ENCODE measurements around the gene TBCE. TPM values are rescaled to one million over a fixed set of nuclear protein-coding genes. Genes with fewer than 3 reads are reported as not detected.

The TBCE gene
- polyA plus RNA-seq, 1 experiment, result 16.0 TPM

DNA sequence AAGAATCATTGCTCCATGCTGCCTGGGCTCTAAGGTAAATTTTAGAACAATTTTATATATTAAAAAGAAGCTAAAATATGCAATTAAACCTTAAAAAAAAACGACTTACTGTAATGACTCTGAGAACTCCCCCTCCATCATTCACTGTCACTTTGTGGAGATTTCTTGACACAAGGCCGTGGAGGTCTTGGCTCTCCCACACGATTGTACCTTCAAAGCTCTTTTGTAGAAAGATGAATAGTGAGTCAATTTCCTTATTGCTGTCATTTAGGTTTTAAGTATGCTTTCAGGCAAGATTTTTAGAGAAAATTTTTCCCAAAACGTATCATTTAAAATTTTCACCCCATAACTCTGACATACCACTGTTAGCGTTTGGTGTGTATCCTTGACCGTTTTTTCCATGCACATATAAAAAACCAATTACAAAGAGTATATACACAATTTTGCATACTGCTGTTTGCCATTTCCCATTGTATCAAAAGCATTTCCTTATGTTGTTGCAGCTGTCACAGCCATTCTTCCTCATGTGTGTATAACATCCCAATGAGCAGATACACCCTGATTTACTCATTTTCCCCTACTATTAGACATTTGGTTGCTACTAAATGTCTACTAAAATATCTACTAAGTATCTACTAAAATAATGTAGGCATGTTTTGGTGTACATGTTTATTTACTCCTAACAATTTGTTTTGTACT, 103.7 kb downstream of the TBCE start:
- no peak for DNase-seq (ENCODE audit: low read depth)
- no peaks in the 10 kb centered on the region for H3K27me3 ChIP-seq (ENCODE audit: control insufficient read depth, insufficient read depth, low read length)
- POLR2A ChIA-PET, result interaction anchor here (0.6 kb wide), 1 partner anchor 47 kb away, joined by 7 read pairs; no protein-coding TSS in a partner anchor
- 0 out of 2 replicates have a peak, but pooled peaks cover 1% of the 10 kb centered on the region for H3K36me3 ChIP-seq (ENCODE audit: control insufficient read depth, insufficient read depth, low read length)
- no peak overlapping the region for H3K4me3 ChIP-seq (ENCODE audit: low read depth, low read length)
- TF ChIP-seq, protein P1, sequence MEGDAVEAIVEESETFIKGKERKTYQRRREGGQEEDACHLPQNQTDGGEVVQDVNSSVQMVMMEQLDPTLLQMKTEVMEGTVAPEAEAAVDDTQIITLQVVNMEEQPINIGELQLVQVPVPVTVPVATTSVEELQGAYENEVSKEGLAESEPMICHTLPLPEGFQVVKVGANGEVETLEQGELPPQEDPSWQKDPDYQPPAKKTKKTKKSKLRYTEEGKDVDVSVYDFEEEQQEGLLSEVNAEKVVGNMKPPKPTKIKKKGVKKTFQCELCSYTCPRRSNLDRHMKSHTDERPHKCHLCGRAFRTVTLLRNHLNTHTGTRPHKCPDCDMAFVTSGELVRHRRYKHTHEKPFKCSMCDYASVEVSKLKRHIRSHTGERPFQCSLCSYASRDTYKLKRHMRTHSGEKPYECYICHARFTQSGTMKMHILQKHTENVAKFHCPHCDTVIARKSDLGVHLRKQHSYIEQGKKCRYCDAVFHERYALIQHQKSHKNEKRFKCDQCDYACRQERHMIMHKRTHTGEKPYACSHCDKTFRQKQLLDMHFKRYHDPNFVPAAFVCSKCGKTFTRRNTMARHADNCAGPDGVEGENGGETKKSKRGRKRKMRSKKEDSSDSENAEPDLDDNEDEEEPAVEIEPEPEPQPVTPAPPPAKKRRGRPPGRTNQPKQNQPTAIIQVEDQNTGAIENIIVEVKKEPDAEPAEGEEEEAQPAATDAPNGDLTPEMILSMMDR (IDR thresholded peaks at IDR 0.05; ENCODE audit: insufficient read depth, low read depth, low read length), result no peak
- CTCF ChIA-PET, result interaction anchor here (0.7 to 0.8 kb wide), 2 partner anchors 9 to 314 kb away, joined by 3 read pairs; no protein-coding TSS in a partner anchor

DNA sequence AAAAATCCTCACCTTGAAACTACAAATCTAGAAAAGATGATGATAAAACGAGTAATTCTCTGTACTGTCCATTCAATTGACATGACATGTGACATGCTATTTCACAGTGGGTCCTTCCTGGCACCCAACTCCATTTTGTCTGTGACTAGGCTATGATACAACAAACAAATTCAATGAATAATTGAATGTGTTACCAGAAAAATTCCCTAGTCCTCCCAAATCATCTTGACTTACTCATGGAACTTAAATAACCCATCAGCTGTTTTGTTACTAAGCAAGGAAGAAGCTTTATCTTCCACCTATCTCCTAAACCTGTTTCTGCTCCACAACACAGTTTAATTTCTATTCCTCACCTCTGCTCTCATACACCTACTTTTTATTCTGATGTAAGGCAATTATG, 106.6 kb downstream of the TBCE start:
- no peak for DNase-seq (ENCODE audit: low read depth)
- no peaks in the 10 kb centered on the region for H3K27me3 ChIP-seq (ENCODE audit: control insufficient read depth, insufficient read depth, low read length)
- TF ChIP-seq, protein P1 (IDR thresholded peaks at IDR 0.05; ENCODE audit: insufficient read depth, low read depth, low read length), result no peak
- POLR2A ChIA-PET, result no interaction called here
- CTCF ChIA-PET, result interaction anchor here (0.6 to 1.2 kb wide), 2 partner anchors 28 to 257 kb away, joined by 3 to 5 read pairs; no protein-coding TSS in a partner anchor
- H3K4me3 ChIP-seq (ENCODE audit: low read depth, low read length), result no peak overlapping the region
- peaks cover 3% of the 10 kb centered on the region for H3K36me3 ChIP-seq (ENCODE audit: control insufficient read depth, insufficient read depth, low read length)

DNA sequence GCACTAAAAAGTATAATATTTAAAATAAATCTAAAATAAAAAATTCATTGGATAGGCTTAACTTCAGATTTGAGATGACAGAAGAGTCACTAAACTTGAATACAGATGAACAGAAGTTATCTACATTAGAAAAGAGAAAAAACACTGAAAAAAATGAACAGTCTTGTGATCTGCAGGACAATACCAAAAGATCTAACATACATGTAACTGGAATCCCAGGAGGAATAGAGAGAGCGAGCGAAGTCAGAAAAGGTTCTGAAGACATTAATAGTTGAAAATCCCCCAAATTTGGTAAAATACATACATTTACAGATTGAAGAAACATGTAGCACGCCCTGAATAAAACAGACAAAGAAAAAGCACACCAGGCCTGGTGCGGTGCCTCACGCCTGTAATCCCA, 115.9 kb downstream of the TBCE start:
- Histone ChIP-seq H3K36me3 (ENCODE audit: control insufficient read depth, insufficient read depth, low read length) (peaks cover 3% of the 10 kb centered on the region; the same call in 1 of the 2 replicates), H3K4me3 (ENCODE audit: low read depth, low read length) (no peak overlapping the region), H3K27me3 (ENCODE audit: control insufficient read depth, insufficient read depth, low read length) (no peaks in the 10 kb centered on the region)
- ChIA-PET POLR2A (no interaction called here), CTCF (no interaction called here)
- DNase-seq (ENCODE audit: low read depth), result no peak
- TF ChIP-seq, protein P1 (IDR thresholded peaks at IDR 0.05; ENCODE audit: insufficient read depth, low read depth, low read length), result no peak

DNA sequence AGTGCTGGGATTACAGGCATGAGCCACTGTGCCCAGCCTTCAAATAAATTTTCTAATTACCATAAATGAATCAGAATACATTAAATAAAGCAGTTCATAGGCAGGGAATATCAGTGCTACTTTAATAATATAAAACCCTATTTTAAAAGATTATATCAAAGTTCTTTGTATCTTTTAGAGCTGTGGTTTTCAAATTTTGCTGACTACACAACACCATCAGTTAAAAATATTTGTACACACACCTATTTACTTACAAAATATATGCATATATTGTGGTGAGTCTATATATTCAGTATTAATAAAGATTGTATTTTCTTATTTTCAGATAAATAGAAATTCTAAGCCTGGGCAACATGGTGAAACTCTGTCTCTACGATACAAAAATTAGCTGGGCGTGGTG, 118.3 kb downstream of the TBCE start:
- Histone ChIP-seq H3K4me3 (ENCODE audit: low read depth, low read length) (no peak overlapping the region), H3K36me3 (ENCODE audit: control insufficient read depth, insufficient read depth, low read length) (peaks cover 2% of the 10 kb centered on the region; the same call in 1 of the 2 replicates), H3K27me3 (ENCODE audit: control insufficient read depth, insufficient read depth, low read length) (no peaks in the 10 kb centered on the region)
- CTCF ChIA-PET, result interaction anchor here (0.7 kb wide), 1 partner anchor 864 kb away, joined by 3 read pairs; no protein-coding TSS in a partner anchor
- TF ChIP-seq, protein P1 (IDR thresholded peaks at IDR 0.05; ENCODE audit: insufficient read depth, low read depth, low read length), result no peak
- DNase-seq (ENCODE audit: low read depth), result no peak
- POLR2A ChIA-PET, result no interaction called here

DNA sequence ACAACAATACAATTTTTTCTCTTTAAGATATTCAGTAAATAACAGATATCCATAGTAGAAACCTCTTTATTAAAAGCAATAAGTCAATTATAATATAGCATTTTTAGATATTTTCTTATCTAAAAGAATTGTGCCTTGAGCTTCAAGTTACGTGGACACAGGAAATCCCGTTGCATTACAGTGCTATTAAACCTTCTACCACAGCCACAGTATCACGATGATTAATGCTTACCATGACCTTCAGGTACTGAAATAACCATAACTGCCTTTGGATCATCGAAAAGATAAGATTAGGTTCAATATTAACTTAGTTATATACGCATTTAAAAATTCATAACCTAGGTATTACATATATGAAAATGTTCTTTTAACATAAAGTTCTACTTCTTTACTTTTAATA, 119.1 kb downstream of the TBCE start:
- Histone ChIP-seq H3K27me3 (ENCODE audit: control insufficient read depth, insufficient read depth, low read length) (no peaks in the 10 kb centered on the region), H3K4me3 (ENCODE audit: low read depth, low read length) (no peak overlapping the region), H3K36me3 (ENCODE audit: control insufficient read depth, insufficient read depth, low read length) (peaks cover 2% of the 10 kb centered on the region; the same call in 1 of the 2 replicates)
- CTCF ChIA-PET, result no interaction called here
- TF ChIP-seq, protein P1 (IDR thresholded peaks at IDR 0.05; ENCODE audit: insufficient read depth, low read depth, low read length), result no peak
- no peak for DNase-seq (ENCODE audit: low read depth)
- POLR2A ChIA-PET, result no interaction called here

Measured in BJ (cell line).